Measurements from ENCODE around the gene PDE4B.

DNA sequence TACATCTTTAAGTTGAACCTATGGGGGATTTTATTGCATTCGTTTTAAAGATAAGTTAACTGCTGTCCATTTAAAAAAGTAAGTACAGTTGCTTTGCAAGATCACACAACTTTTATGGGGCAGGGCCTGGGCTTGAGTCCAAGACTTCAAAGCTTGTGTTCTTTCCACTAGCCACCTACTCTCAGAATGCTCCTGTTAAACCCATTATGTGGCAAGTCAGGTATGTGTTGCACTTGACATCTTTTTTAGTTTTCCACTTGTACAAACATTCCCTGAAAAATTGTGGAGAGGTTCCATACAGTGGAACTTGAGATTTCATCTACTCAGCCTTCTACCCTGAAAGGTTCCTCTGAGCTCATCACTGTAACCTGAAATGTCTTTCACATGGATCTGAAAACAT is 505.8 kb downstream of the PDE4B start:
- TF ChIP-seq, protein P1, sequence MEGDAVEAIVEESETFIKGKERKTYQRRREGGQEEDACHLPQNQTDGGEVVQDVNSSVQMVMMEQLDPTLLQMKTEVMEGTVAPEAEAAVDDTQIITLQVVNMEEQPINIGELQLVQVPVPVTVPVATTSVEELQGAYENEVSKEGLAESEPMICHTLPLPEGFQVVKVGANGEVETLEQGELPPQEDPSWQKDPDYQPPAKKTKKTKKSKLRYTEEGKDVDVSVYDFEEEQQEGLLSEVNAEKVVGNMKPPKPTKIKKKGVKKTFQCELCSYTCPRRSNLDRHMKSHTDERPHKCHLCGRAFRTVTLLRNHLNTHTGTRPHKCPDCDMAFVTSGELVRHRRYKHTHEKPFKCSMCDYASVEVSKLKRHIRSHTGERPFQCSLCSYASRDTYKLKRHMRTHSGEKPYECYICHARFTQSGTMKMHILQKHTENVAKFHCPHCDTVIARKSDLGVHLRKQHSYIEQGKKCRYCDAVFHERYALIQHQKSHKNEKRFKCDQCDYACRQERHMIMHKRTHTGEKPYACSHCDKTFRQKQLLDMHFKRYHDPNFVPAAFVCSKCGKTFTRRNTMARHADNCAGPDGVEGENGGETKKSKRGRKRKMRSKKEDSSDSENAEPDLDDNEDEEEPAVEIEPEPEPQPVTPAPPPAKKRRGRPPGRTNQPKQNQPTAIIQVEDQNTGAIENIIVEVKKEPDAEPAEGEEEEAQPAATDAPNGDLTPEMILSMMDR (IDR thresholded peaks at IDR 0.05 in 2 of 3, conservative IDR thresholded peaks at IDR 0.05 in 1 of 3; ENCODE audit: insufficient read depth in 2 of 3, low read depth in 1 of 3, low read length in 3 of 3): no peak
- TF ChIP-seq KDM1A (IDR thresholded peaks at IDR 0.05) (no peak), MTA1 (IDR thresholded peaks at IDR 0.05; ENCODE audit: borderline replicate concordance) (no peak), KAT7 (CRISPR knock-in tag; IDR thresholded peaks at IDR 0.05; ENCODE audit: borderline replicate concordance) (no peak)
